HL-60/S4 treated with phorbol 12-myristate 13-acetate at 8.2 ng/mL for 4 days and 3 days (cell line): ENCODE results near the gene CAMTA1.

Experiments
- in situ Hi-C: fragments of 300-500 bp; cut with MboI; formaldehyde crosslinking; loops from 2 replicates; pipeline ENCODE4 v1.15.0; 2022; ENCODE audit warnings: low sequenced_read_pairs

The CAMTA1 gene

GRCh38 chr1:7567376-7567775, 782.1 kb downstream of the CAMTA1 start:
- in situ Hi-C loops, result no loop called here

- in situ Hi-C loops, result no loop called here
These were observed 782.8 kb downstream of the CAMTA1 start for GRCh38 chr1:7568053-7568452.

- in situ Hi-C loops, result no loop called here
These were observed 783.8 kb downstream of the CAMTA1 start for GRCh38 chr1:7568901-7569524.

GRCh38 chr1:7570311-7570710, 785.1 kb downstream of the CAMTA1 start:
- in situ Hi-C loops, result no loop called here

GRCh38 chr1:7572654-7573152, 787.4 kb downstream of the CAMTA1 start:
- in situ Hi-C loops, result no loop called here

- in situ Hi-C loops, result no loop called here
These were observed 788.2 kb downstream of the CAMTA1 start for GRCh38 chr1:7573481-7573880.

GRCh38 chr1:7574121-7575040, 789.1 kb downstream of the CAMTA1 start:
- in situ Hi-C loops, result no loop called here

- in situ Hi-C loops, result no loop called here
These were observed 789.8 kb downstream of the CAMTA1 start for GRCh38 chr1:7575041-7575400.

GRCh38 chr1:7576946-7577657, 791.8 kb downstream of the CAMTA1 start:
- in situ Hi-C loops, result no loop called here

GRCh38 chr1:7578206-7578605, 793.0 kb downstream of the CAMTA1 start:
- in situ Hi-C loops, result no loop called here

- in situ Hi-C loops, result no loop called here
These were observed 793.8 kb downstream of the CAMTA1 start for GRCh38 chr1:7579016-7579415.

GRCh38 chr1:7579831-7580804, 794.9 kb downstream of the CAMTA1 start:
- in situ Hi-C loops, result no loop called here

- in situ Hi-C loops, result no loop called here
These were observed 795.9 kb downstream of the CAMTA1 start for GRCh38 chr1:7580923-7581753.

- in situ Hi-C loops, result no loop called here
These were observed 796.7 kb downstream of the CAMTA1 start for GRCh38 chr1:7581754-7582459.

GRCh38 chr1:7582460-7582972, 797.3 kb downstream of the CAMTA1 start:
- in situ Hi-C loops, result no loop called here

- in situ Hi-C loops, result no loop called here
These were observed 798.2 kb downstream of the CAMTA1 start for GRCh38 chr1:7583291-7584096.

GRCh38 chr1:7584157-7584556, 798.9 kb downstream of the CAMTA1 start:
- in situ Hi-C loops, result no loop called here

- in situ Hi-C loops, result no loop called here
These were observed 799.4 kb downstream of the CAMTA1 start for GRCh38 chr1:7584643-7585042.
